Measurements from ENCODE around the gene OR51S1.
"Not testable (repeated sequence)": the region's sequence is repeated elsewhere in the genome, so short reads cannot be mapped to it uniquely, and the experiment has no call there.

The OR51S1 gene

GRCh38 chr11:4808476-4808875, 40.5 kb downstream of the OR51S1 start:
- no peak for DNase-seq (ENCODE audit: low read depth, low spot score)

- DNase-seq (ENCODE audit: low read depth, low spot score) = no peak
Observed at GRCh38 chr11:4804280-4804679, 44.7 kb downstream of the OR51S1 start, which contains the start of gene OR52R1. Gene OR52R1 (minus strand): TSS chr11:4804380. CDS start chr11:4804380, 0 bp downstream.

- DNase-seq (ENCODE audit: low read depth, low spot score) = not testable (repeated sequence)
Observed at GRCh38 chr11:4801316-4801715, 47.7 kb downstream of the OR51S1 start.

GRCh38 chr11:4798427-4799183, 50.4 kb downstream of the OR51S1 start:
- DNase-seq (ENCODE audit: low read depth, low spot score) = no peak

Data from astrocyte of the hippocampus (primary cell).